Immature natural killer cell (primary cell): Measurements from ENCODE around the gene IRX1. TPM values are rescaled to one million over a fixed set of nuclear protein-coding genes. Genes with fewer than 3 reads are reported as not detected.
A peak's percentile ranks its signal among the peaks of the same experiment; 100 is the strongest.

Experiments
- DNase-seq, 3 donors: peaks; one replicate each; pipeline ENCODE4 v3.0.0; 2022; ENCODE audit warnings: mixed read lengths in 1 of 3
- H3K27ac Mint-ChIP-seq, 6 donors: one replicate each; pipeline ENCODE4 v1.8.0; 2020; ENCODE audit warnings: mixed read lengths in 6 of 6, mild to moderate bottlenecking in 5 of 6, inconsistent platforms in 4 of 6, moderate library complexity in 3 of 6
- H3K27me3 Mint-ChIP-seq, 3 donors: one replicate each; pipeline ENCODE4 v1.8.0; 2020 to 2021; ENCODE audit warnings: low read depth in 3 of 3, mild to moderate bottlenecking in 3 of 3, mixed read lengths in 3 of 3, moderate library complexity in 3 of 3, inconsistent platforms in 1 of 3
- H3K36me3 Mint-ChIP-seq, 3 donors: one replicate each; pipeline ENCODE4 v1.8.0; 2020; ENCODE audit warnings: mixed read lengths in 3 of 3, inconsistent platforms in 2 of 3, mild to moderate bottlenecking in 2 of 3
- H3K4me1 Mint-ChIP-seq, 2 donors: one replicate each; pipeline ENCODE4 v1.8.0; 2020; ENCODE audit warnings: inconsistent platforms in 2 of 2, mild to moderate bottlenecking in 2 of 2, mixed read lengths in 2 of 2, moderate library complexity in 1 of 2
- H3K4me3 Mint-ChIP-seq, 5 donors: one replicate each; pipeline ENCODE4 v1.8.0; 2020; ENCODE audit warnings: mild to moderate bottlenecking in 5 of 5, mixed read lengths in 5 of 5, inconsistent platforms in 3 of 5, moderate library complexity in 3 of 5
- H3K9me3 Mint-ChIP-seq, 6 donors: one replicate each; pipeline ENCODE4 v1.8.0; 2020; ENCODE audit warnings: mild to moderate bottlenecking in 6 of 6, mixed read lengths in 6 of 6, inconsistent platforms in 4 of 6, moderate library complexity in 3 of 6
- polyA plus RNA-seq, 3 donors: library from polyadenylated mRNA; unstranded; fragments of 300-500 nt; fragmentation: Illumina TruSeq; gene quantifications; one replicate each; pipeline ENCODE4 v1.2.3, GENCODE V29; 2021

IRX1 gene
- polyA plus RNA-seq = not detected

- H3K27me3 Mint-ChIP-seq = peaks cover 19 to 35% (median 23%) of the 10 kb centered on the region in 3 donors
Observed at GRCh38 chr5:3595006-3595961, at the start of gene IRX1. IRX1 (plus strand) TSS chr5:3595832; CDS start chr5:3596106, 274 bp downstream.

GRCh38 chr5:3546028-3546427, 49.6 kb upstream of the IRX1 start:
- H3K27me3 Mint-ChIP-seq = peaks cover 0 to 3% (median 2%) of the 10 kb centered on the region in 3 donors
- no peaks in the 10 kb centered on the region for H3K36me3 Mint-ChIP-seq
- peaks cover 0 to 6% (median 2%) of the 10 kb centered on the region in 6 donors for H3K9me3 Mint-ChIP-seq
- H3K4me1 Mint-ChIP-seq = no peaks in the 10 kb centered on the region
- no peak overlapping the region for H3K4me3 Mint-ChIP-seq
- no peak overlapping the region for H3K27ac Mint-ChIP-seq
- DNase-seq = no peak

More at GRCh38 chr5:3595006-3595961, at the start of gene IRX1:
- DNase-seq = no peak
- Mint-ChIP-seq H3K9me3 (peaks cover 0 to 12% (median 0%) of the 10 kb centered on the region in 6 donors), H3K4me3 (peak within 1 kb of the TSS in 3 of 5 donors; percentile 25 to 44 (median 26)), H3K27ac (no peak within 1 kb of the TSS), H3K36me3 (peaks cover 0 to 3% (median 0%) of the 10 kb centered on the region in 3 donors), H3K4me1 (peaks cover 5 to 13% of the 10 kb centered on the region in 2 donors)

GRCh38 chr5:3564116-3564515, 31.5 kb upstream of the IRX1 start:
- no peak overlapping the region for H3K27ac Mint-ChIP-seq
- no peak overlapping the region for H3K4me3 Mint-ChIP-seq
- H3K36me3 Mint-ChIP-seq = no peaks in the 10 kb centered on the region
- DNase-seq = no peak
- H3K27me3 Mint-ChIP-seq = peaks cover 0 to 9% (median 5%) of the 10 kb centered on the region in 3 donors
- H3K4me1 Mint-ChIP-seq = no peaks in the 10 kb centered on the region
- peaks cover 0 to 17% (median 8%) of the 10 kb centered on the region in 6 donors for H3K9me3 Mint-ChIP-seq

- peaks cover 0 to 9% (median 5%) of the 10 kb centered on the region in 3 donors for H3K27me3 Mint-ChIP-seq
Observed at GRCh38 chr5:3564827-3565518, 30.7 kb upstream of the IRX1 start.

GRCh38 chr5:3584724-3585531, 10.7 kb upstream of the IRX1 start:
- H3K4me3 Mint-ChIP-seq = no peak overlapping the region
- H3K9me3 Mint-ChIP-seq = peaks cover 0 to 13% (median 0%) of the 10 kb centered on the region in 6 donors
- H3K4me1 Mint-ChIP-seq = no peaks in the 10 kb centered on the region
- peaks cover 5 to 21% (median 13%) of the 10 kb centered on the region in 3 donors for H3K27me3 Mint-ChIP-seq
- DNase-seq = no peak
- H3K36me3 Mint-ChIP-seq = no peaks in the 10 kb centered on the region
- no peak overlapping the region for H3K27ac Mint-ChIP-seq

More at GRCh38 chr5:3564827-3565518, 30.7 kb upstream of the IRX1 start:
- no peak overlapping the region for H3K4me3 Mint-ChIP-seq
- H3K27ac Mint-ChIP-seq = no peak overlapping the region
- DNase-seq = no peak
- no peaks in the 10 kb centered on the region for H3K36me3 Mint-ChIP-seq
- no peaks in the 10 kb centered on the region for H3K4me1 Mint-ChIP-seq
- peaks cover 0 to 19% (median 8%) of the 10 kb centered on the region in 6 donors for H3K9me3 Mint-ChIP-seq

- Mint-ChIP-seq H3K27ac (no peak overlapping the region), H3K4me3 (no peak overlapping the region), H3K4me1 (peaks cover 0 to 7% of the 10 kb centered on the region in 2 donors), H3K9me3 (peaks cover 0 to 9% (median 0%) of the 10 kb centered on the region in 6 donors), H3K36me3 (peaks cover 0 to 3% (median 0%) of the 10 kb centered on the region in 3 donors), H3K27me3 (peaks cover 13 to 28% (median 18%) of the 10 kb centered on the region in 3 donors)
- DNase-seq = no peak
Observed at GRCh38 chr5:3590161-3590966, 5.3 kb upstream of the IRX1 start.

- Mint-ChIP-seq H3K4me3 (no peak overlapping the region), H3K9me3 (peaks cover 0 to 9% (median 0%) of the 10 kb centered on the region in 6 donors), H3K36me3 (peaks cover 0 to 3% (median 0%) of the 10 kb centered on the region in 3 donors), H3K27ac (no peak overlapping the region), H3K4me1 (peaks cover 0 to 7% of the 10 kb centered on the region in 2 donors), H3K27me3 (peaks cover 13 to 28% (median 17%) of the 10 kb centered on the region in 3 donors)
- no peak for DNase-seq
Observed at GRCh38 chr5:3590967-3591900, 4.4 kb upstream of the IRX1 start.

- Mint-ChIP-seq H3K4me3 (no peak overlapping the region), H3K27me3 (peaks cover 13 to 27% (median 22%) of the 10 kb centered on the region in 3 donors), H3K4me1 (peaks cover 2 to 7% of the 10 kb centered on the region in 2 donors), H3K27ac (no peak overlapping the region), H3K36me3 (peaks cover 0 to 3% (median 0%) of the 10 kb centered on the region in 3 donors), H3K9me3 (peaks cover 0 to 6% (median under 1%) of the 10 kb centered on the region in 6 donors)
- DNase-seq = no peak
Observed at GRCh38 chr5:3592298-3592697, 3.3 kb upstream of the IRX1 start.

- no peak for DNase-seq
- Mint-ChIP-seq H3K4me1 (peaks cover 2 to 13% of the 10 kb centered on the region in 2 donors), H3K27ac (no peak overlapping the region), H3K9me3 (peaks cover 0 to 12% (median under 1%) of the 10 kb centered on the region in 6 donors), H3K36me3 (peaks cover 0 to 3% (median 0%) of the 10 kb centered on the region in 3 donors), H3K27me3 (peaks cover 24 to 36% (median 29%) of the 10 kb centered on the region in 3 donors), H3K4me3 (peak overlapping the region in 4 of 5 donors; percentile 32 to 62 (median 40))
Observed at GRCh38 chr5:3593771-3594509, 1.7 kb upstream of the IRX1 start.

GRCh38 chr5:3594510-3595005, 1.1 kb upstream of the IRX1 start:
- peaks cover 0 to 3% (median 0%) of the 10 kb centered on the region in 3 donors for H3K36me3 Mint-ChIP-seq
- H3K27me3 Mint-ChIP-seq = peaks cover 23 to 39% (median 25%) of the 10 kb centered on the region in 3 donors
- H3K9me3 Mint-ChIP-seq = peaks cover 0 to 12% (median under 1%) of the 10 kb centered on the region in 6 donors
- peak overlapping the region in 1 of 5 donors; percentile 32 for H3K4me3 Mint-ChIP-seq
- H3K4me1 Mint-ChIP-seq = peaks cover 5 to 13% of the 10 kb centered on the region in 2 donors
- no peak overlapping the region for H3K27ac Mint-ChIP-seq
- no peak for DNase-seq
